Stimulated activated CD4-positive, alpha-beta T cell treated with anti-CD3 and anti-CD28 coated beads, Interleukin-1b, Interleukin-23, amount 100 ng/mL, for 1 hour (primary cell): ENCODE measurements around the gene IFI44L.

ENCODE experiments used
- DNase-seq, 2 donors: peaks; one replicate each; pipeline ENCODE4 v3.0.0-alpha.2; 2020; ENCODE audit warnings: low read depth in 2 of 2

IFI44L gene

GRCh38 chr1:78619803-78620579 is at the start of gene IFI44L:
IFI44L (plus strand) TSS chr1:78620448; CDS start chr1:78627916, 7,468 bp downstream.
- DNase-seq: peak; percentile 15 to 36

- DNase-seq: no peak
Measured at GRCh38 chr1:78570539-78570938, 49.7 kb upstream of the IFI44L start.

GRCh38 chr1:78577257-78578100 is 42.8 kb upstream of the IFI44L start:
- no peak for DNase-seq

- no peak for DNase-seq
Measured at GRCh38 chr1:78586572-78586971, 33.7 kb upstream of the IFI44L start.

GRCh38 chr1:78587211-78587610 is 33.0 kb upstream of the IFI44L start:
- DNase-seq: no peak

- no peak for DNase-seq
Measured at GRCh38 chr1:78591971-78592370, 28.3 kb upstream of the IFI44L start.

GRCh38 chr1:78599294-78599693 is 21.0 kb upstream of the IFI44L start:
- no peak for DNase-seq

GRCh38 chr1:78601068-78601467 is 19.2 kb upstream of the IFI44L start:
- DNase-seq: no peak

- DNase-seq: no peak
Measured at GRCh38 chr1:78603206-78603605, 17.0 kb upstream of the IFI44L start.

GRCh38 chr1:78604643-78605042 is 15.6 kb upstream of the IFI44L start:
- no peak for DNase-seq

GRCh38 chr1:78606274-78606673 is 14.0 kb upstream of the IFI44L start:
- no peak for DNase-seq

- DNase-seq: no peak
Measured at GRCh38 chr1:78607334-78607927, 12.8 kb upstream of the IFI44L start.

- no peak for DNase-seq
Measured at GRCh38 chr1:78607944-78608343, 12.3 kb upstream of the IFI44L start.

GRCh38 chr1:78617615-78618026 is 2.6 kb upstream of the IFI44L start:
- DNase-seq: peak; percentile 16 to 33

GRCh38 chr1:78619032-78619431 is 1.2 kb upstream of the IFI44L start:
- no peak for DNase-seq

- no peak for DNase-seq
Measured at GRCh38 chr1:78619446-78619802, 824 bp upstream of the IFI44L start.

GRCh38 chr1:78620666-78621065 is 418 bp downstream of the IFI44L start:
- no peak for DNase-seq

- DNase-seq: no peak
Measured at GRCh38 chr1:78622548-78622947, 2.3 kb downstream of the IFI44L start.

GRCh38 chr1:78624035-78624434 is 3.8 kb downstream of the IFI44L start:
- no peak for DNase-seq

GRCh38 chr1:78627321-78627720 is 7.1 kb downstream of the IFI44L start:
- DNase-seq: no peak

- DNase-seq: no peak
Measured at GRCh38 chr1:78630600-78630999, 10.4 kb downstream of the IFI44L start.

GRCh38 chr1:78633209-78633608 is 13.0 kb downstream of the IFI44L start:
- no peak for DNase-seq

- no peak for DNase-seq
Measured at GRCh38 chr1:78640462-78640861, 20.2 kb downstream of the IFI44L start.
